ENCODE measurements around the gene PCSK1. TPM values are rescaled to one million over a fixed set of nuclear protein-coding genes. Genes with fewer than 3 reads are reported as not detected.

PCSK1 gene
- total RNA-seq, 1 experiment from 2014 or later: not detected

DNA sequence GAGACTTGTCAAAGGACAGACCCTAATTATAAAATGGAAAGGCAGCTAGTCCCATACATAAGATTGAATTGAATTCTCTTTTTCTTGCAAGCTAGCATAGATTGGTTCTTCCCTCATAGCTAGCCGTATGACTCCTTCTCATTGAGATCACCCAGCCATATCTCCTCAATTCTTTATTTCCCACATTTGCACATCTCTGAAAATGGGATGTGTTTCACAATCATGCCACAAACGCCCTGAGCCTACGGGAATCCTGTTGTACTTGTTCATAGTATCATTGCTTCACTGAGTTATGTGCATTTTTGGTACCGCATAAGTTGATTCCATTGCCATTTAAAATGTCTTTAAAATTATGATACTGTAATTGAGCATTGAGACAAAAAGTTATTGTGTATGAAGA is 90.5 kb downstream of the PCSK1 start (continued):
- no peak for TF ChIP-seq ZFX (IDR thresholded peaks at IDR 0.05)
- TF ChIP-seq SRF (IDR thresholded peaks at IDR 0.05; ENCODE audit: low read depth): no peak

Other genes starting within 250 kb of the PCSK1 start
- 142 TPM for gene CAST, start 229.1 kb upstream of the PCSK1 start, total RNA-seq (2021; ENCODE audit: unreplicated experiment)

All from HCT116 (cell line).